ENCODE results near the gene GUCD1.

GRCh38 chr22:24496234-24496633 lies 58.7 kb downstream of the GUCD1 start:
- no peak for TF ChIP-seq CTCF (conservative IDR thresholded peaks at IDR 0.05; ENCODE audit: low read depth, low read length)
- TF ChIP-seq EZH2phosphoT487 (IDR thresholded peaks at IDR 0.05; ENCODE audit: borderline replicate concordance, low read length) = no peak
- TF ChIP-seq EZH2 (IDR thresholded peaks at IDR 0.05; ENCODE audit: low read length, unreplicated experiment) = no peak

All from PC-3 (cell line).